SK-N-DZ (cell line): ENCODE results near the gene AFTPH.

Experiments used
- DNase-seq: peaks from one replicate; pipeline ENCODE4 v3.0.0-alpha.2; 2015; ENCODE audit warnings: low spot score

Gene AFTPH

DNA sequence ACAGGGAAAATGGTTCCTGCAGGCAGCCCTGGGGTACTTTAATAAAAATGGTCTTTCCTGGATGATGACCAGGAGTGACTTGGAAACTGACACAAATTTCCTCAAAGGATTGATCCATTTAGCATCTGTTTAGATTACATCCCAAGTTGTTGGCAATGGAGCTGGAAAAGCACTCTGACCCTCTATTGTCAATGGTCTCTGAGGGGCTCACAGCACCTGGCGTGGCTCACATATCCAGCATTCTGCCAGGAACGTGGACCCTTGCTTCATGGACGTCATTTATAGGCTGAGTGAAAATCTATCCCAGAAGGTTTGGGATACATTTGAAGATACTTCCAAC is 85.8 kb downstream of the AFTPH start:
- no peak for DNase-seq

DNA sequence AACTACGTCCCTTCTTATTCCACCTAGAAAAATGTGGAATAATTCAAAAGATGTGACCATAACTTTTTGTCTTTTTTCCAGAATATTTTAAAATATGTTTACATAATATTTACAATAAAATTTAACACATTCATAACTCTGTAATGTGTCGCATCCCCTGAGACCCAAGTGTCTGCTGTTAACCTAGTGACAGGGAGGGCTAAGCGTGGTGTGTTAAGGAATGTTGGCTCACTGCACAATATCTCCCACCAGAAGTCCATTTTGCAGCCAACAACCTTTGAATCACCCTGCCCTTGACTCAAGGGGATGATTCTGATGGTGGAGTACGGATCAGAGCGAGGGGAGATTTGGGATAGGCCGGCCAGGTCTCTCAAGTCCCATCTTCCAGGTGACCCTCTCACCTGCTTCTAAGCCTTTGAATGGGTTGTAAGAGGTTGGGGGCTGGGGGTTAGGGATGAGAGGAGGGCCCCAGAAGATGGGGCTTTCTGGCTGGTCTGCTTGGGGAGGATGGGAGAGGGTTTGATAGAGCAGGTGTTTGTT is 86.3 kb downstream of the AFTPH start:
- DNase-seq, result no peak

DNA sequence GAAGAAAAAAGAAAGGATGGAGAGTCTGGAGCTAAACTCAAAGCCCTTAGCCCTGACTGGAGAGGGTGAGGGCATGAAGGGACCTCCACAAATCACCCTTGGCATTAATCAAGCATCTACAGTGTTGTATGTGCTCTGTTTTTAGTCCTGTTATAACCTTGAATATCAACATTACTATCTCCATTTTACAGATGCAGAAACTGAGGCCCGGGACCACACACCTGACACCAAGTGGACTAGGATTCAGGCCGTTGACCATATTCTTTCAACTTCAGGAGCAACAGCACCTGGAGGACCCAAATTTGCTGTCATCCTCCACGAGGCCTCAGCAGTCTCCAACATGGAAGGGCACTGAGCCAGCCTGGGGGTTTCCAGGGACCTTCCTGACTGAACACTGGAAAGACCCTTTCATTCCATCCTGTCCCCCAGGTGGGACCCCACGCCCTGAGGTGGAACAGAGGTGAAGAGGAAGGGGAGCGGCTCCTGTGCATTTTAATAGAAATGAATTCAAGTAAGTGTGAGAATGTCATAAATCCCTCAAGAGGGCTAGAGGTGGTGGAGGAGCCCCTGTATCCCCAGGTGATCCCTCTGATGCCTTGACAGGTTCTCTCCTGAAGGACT is 88.6 kb downstream of the AFTPH start:
- no peak for DNase-seq

DNA sequence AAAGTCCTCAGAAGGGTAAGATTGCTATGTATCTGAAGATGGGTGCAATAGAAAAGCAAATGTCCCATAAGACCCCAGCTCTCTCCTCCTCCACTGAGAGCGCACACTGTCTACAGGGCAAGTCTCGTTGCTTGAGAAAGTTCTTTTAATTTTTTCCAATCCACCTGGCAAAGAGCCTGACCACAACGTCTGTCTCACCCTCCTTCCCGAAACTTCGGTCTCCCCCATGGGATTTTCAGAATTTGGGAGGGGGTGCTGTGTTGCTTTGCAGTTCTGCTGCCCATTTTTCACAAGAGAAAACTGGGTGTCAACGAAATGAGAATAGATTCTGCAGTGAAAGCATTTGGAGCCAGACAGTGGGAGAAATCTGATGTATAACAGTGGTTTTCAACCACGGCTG is 89.1 kb downstream of the AFTPH start:
- DNase-seq, result no peak

DNA sequence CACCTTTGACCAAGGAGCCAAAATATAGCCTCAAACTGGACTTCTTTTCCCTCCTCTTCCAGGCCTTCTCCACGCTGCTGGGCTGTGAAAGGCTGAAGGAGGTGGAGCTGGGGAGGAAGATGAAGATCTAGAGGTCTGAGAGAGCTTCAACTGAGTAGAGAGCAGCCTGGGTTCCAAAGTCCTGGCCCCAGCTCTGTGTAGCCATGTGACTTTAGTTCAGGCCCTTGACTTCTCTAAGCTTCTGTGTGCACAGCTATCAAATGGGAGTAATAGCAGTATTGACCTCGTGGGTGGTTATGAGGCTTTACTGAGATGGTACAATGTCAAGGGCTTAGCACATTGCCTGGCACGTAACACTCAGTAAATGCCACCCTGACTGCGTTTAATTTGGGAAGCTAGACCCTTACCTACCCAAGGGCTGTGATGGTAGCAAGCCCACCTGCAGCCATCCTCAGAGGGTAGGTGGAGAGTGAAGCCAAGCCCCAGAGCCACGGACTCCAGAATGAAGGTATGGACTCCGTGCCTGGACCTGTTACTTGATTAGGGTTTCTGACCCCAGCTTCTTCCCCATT is 91.2 kb downstream of the AFTPH start:
- DNase-seq, result no peak

DNA sequence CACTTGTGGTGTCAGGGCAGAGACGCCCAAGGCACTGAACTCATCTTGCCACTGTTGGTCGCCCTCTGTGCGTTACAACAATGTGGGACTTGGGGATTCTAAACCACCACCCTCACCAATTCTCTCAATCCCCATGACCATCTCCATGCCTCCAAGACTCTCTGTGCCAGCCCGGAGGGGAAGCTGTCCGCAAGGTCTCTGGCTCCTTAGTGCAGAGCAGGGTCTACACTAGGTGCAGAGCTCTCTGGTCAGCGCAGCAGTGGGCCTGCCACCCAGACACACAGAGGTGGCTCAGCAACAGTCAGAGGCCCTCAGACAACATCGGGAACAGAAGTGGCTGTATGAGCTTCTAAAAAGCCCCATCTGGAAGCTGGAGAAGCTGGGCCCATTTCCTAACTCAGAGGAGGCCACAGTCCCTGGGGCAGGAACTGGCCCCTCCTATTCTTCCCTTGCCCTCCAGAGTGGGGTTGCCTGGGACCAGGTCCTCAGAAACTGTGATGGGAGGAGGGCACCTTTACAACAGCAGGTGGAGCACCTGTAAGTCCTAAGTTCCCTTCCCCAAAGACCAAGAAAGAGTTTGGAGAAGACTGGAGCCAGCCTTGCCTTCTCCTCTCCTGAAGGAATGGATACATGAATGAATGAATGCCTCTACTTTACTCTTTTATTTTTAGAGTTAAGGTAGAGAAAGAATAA is 91.9 kb downstream of the AFTPH start:
- DNase-seq, result no peak

DNA sequence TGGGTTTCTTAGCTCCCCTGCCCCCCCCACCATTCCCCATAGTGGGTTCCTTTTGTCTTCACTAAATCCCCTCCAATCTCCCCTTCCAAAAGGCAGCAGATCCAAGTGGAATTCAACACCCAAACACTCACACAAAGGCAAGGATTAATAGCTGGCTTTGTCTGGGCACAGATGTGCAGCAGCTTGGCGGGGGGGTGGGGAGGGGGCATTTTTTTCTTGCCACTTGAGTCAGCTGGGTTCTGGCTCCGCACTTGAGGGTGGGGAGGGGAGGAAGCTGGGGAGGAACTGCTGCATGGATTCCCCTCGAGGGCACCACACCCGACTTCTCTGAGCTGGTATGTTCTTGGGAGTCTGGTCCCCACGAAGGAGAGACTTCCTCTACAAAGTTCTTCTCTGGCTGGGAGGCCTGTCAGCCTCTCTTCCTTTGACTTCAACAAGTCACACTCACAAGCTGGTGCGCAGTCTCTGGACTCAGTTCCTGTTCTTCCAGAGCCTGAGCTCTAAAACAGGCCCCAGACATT is 93.6 kb downstream of the AFTPH start:
- no peak for DNase-seq

DNA sequence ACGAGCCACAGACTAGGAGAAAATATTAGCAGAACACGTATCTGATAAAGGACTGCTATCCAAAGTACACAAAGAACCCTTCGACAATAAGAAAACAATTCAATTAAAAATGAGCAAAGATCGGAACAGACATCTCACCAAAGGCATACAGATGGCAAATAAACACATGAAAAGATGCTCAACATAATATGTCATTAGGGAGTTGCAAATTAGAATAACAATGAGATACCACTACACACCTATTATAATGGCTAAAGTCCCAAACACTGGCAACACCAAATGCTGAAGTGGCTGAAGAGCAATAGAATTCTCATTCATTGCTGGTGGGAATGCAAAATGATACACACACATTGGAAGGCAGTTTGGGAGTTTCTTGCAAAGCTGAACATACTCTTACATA is 96.5 kb downstream of the AFTPH start:
- no peak for DNase-seq

DNA sequence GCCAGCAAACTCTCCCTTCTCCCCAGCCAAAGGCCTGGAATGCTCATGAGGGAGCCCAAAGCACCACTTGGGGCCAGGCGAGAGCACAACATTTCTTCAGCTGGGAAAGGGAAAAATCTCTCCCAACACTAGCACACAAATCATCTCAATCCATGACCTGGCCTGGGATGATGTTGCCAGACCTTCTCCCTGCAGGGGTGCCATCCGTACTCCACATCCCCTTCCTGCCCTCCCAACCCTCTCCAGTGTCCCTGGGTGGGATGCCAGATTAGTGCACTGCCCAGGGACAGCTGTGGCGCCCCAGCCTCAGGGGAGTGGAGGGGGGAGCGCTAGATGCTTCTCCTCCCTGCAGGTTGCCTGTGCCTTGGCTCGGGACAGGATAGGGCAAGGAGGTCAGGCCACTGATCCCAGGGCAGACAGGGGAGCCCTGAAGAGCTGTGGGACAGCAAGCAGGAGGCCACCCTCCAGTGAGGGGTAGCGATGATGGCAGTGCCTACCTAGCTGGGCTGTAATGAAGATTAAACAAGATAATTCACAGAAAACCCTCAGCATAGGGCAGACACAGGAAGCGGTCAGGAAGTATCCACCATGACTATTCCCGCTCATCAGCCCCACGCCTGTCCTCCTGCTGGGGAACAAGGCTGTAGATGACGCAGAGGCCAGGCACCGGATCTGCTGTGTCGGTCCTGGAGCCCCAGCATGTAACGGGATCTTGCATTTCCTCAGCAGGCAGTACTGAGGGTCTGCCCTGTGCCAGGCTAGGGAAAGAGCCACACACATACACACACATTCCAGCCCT is 98.5 kb downstream of the AFTPH start:
- DNase-seq, result peak; percentile 59

DNA sequence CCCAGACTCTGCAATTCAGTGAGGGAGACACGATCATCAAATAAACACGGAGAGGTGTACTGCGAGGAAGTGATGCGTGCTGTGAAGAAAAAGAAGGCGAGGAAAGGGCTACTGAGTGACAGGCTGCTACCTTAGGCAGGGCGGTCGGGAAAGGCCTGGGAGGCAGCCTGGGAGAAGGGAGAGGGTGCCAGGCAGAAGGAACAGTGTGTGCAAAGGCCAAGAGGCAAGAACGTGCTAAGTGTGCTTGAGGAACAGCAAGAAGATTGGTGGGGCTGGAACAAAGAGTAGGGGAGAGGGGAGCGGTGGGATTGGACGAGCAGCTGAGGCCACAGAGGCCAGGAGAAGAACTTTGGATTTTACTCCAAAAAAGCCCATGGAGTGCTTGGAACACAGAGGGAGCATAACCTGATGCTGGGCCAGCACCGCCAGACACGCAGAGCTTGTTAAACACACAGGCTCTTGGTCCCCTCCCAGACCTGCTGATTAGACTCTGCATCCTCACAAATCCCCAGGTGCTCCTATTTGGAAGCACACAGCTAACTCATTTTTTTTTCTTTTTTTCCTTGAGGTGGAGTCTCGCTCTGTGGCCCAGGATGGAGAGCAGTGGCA is 99.2 kb downstream of the AFTPH start:
- no peak for DNase-seq

DNA sequence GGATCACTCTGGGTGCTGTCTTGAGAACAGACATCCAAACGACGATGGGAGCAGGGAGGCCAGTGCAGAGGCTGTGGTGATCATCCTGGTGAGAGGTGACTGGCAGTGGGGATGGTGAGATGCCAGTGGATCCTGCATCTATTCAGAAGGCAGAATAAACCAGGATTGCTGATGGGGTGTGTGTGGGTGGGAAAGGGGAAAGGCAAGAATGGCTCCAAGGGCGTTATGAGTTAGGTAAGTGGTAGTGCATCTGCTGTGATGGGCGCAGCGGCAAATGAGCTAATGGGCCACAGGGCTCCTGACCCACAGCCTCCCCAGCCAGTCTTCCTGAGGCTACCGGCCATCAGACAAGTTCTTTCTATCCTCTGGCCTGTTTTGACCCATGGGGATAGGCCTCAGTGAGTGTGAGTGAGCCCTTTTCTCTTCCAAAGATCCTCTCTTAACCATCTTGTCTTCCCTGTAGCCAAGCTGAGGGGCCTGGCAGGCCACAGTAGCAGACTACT is 100.0 kb downstream of the AFTPH start:
- DNase-seq, result no peak

DNA sequence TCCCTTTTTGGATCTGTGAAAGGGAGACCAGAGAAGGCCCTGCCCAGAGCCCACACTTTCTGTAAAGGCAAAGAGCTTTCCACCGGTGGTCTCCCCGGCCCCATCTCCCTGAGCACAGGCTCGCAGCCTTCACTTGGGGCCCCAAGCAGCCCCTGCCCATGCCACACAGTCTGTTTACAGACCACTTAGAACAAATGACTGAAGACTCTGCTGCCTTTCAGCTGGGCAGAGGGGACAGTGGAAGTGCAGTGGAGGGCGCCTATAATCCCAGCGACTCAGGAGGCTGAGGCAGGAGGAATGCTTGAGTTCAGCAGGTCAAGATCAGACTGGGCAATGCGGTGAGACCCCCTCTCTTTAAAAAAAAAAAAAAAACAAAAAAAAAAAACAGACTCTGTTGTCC is 100.7 kb downstream of the AFTPH start:
- DNase-seq, result no peak

DNA sequence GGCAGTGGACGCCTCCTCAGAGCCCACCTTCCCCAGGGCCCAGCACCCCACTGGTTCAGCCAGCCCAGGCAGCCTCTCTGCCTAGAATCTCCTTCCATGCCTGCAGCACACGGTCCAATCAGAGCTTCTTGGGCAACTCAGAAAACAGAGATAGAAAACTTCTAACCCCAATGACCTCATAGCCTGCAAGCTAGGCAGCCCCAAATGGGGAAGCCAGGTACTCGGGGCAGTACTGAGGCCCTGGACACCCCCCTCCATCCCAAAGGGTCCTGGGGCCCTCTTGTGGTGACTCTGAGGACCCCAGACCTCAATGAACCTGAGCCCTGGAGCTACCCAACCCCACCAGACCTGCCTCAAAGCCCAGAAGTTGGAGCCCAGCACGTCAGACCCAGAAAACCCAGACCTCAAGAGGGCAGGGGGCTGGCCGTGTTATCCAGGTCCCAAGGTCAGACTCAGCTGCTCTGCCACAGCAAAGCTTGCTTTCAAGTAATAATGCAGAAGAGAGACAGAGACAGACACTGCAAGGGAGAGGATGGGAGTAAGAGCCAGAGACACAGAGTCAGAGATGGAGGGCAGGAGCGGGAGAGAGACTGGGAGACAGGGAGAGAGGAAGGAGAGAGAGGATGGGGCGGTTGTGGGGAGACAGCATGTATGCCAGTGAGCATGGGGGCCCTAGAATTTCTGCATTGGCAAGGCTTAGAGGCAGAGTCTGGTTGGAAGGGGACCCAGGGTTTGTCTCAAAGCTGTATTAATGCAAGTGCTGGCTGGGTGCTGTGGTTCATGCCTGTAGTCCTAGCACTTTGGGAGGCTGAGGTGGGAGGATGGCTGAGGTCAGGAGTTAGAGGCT is 101.4 kb downstream of the AFTPH start:
- no peak for DNase-seq

DNA sequence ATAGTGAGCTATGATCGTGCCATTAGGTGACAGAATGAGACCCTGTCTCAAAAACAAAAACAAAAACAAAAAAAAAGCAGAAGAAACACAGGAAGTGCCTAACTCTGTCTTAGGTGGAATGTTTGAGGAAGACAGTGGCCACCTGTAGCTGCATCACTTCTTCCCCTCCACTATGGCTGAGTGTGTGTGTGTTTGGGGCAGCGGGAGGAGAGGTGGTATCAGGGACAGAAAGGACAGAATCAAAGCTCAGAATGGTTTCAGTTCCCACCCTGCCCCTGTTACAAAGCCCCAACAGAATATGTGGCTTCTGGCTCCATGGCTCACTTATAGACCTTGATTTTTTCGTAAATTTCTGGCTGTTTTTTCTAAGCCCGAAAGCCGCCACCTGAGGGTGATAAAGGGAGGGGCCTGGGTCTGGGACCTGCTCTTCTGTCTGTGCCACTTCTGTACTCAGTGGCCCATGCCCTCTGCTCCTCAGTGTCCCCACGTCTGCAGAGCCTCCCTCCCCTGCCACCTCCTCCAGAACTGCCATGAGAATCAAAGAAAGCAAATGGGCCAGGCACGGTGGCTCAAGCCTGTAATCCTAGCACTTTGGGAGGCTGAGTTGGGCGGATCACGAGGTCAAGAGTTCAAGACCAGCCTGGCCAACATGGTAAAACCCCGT is 102.2 kb downstream of the AFTPH start:
- DNase-seq, result no peak

DNA sequence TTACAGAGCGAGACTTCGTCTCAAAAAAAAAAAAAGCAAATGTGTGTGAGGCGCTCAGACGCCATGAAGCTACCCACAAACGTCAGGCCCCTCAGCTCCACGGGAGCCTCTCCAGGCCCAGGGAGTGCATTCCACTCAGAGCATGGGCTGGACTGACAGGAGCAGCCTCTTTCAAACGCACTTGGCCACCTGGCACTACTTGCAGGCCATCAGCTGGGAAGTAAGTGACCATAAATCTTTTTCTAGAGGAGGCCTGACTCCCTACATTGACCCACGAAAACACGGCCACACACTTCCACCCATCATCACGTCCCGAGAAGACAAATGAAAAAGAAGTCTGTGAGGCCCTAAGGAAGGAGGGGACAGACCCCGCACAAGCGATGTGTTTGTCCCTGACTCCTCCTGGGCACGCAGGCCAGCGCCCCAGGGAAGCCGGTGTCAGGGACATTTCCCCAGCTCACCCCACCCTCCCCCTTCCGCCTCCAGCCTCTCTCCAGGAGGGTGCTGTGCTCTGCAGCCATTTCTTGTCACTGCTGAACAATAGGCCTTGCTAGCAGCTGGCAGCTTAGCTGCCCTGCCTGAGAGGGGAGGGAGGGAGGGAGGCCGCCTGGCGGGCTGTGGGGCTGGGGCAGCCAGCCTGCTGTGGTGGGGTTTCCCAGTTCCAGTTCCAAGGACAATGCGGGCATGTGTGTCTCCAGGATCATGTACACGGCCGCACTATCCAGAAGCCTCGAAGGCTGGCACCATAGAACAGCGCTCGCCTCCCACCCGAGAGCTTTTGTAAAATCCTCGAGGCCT is 103.0 kb downstream of the AFTPH start:
- DNase-seq, result peak; percentile 54

DNA sequence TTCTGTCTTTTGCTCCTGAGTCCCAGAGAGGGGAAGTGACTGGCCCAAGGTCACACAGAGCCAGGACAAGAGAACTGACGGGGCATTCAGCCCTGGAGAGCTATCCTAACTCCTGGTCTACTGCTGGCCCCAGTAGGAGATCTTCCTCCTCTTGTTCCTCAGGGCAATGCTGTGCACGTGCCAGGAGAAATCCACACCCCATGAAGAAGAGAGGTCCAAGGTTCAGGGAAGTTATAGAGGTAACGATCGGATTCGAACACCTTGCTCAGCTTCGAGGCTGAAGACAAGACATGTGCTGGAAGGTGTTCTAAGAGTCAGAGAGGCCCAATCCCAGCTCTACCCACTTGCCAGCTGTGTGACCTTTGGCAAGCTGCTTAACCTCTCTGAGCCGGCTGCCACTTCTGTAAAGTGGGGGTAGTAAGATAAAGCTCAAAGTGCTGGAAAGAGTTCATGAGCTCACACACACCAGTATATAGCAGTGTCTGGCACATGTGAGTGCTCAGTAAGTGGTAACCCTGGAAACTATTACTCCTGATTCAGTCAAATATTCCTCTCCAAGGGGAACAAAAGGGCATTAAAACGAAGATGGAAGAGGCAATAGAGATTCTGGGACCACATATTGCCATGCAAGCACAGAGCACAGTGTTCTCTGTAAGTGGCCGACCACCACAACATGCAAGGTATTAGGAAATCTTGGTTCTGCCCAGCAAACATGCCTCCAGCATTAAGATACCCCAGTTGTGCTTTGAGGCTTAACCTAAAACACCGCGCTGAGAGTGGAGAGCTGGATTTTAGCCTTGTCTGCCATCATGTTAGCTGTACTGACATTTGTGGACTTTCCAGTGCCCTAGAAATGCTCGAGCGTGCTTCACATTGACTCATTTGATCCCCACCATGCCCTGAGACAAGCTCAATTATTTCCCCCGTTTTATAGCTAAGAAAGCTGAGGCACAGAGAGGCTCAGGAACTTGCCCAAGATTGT is 104.0 kb downstream of the AFTPH start:
- DNase-seq, result no peak

DNA sequence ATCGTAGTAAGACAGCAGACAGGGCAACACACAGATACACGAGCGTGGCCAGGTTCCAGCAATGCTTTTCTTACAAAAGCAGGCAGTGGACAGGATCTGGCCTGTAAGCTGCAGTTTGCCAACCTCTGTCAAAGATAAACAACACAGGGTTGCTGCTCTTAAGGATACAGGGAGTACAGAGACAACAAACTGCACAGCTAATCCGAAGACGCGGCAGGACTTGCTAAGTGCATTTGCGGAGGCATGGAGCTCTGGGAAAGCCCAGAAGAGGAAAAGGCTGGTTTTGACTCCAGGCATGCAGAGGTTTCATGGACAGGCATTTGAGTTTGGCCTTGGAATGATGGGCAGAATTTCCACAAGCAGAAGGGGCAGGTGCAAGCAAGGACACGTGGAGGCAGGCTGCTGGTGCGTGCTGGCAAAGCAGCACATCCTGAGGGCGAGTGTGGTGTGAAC is 105.2 kb downstream of the AFTPH start:
- DNase-seq, result no peak

DNA sequence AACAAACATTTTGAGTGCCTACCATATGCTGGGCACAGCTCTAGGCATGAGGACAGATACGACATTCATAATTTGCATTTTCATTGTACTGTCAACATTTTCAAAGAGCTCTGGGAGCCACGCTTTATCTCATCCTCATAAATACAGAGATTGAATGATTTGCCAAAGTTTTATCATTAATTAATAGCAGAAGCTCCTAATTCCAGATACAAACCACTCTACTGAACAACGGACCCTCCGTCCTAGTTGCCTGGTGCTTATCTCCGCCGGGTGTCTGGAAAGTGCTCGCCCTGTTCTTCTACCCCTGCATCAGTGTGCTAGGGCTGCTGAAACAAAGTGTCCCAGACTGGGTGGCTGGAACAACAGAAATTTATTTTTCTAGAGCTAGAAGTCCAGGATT is 105.7 kb downstream of the AFTPH start:
- DNase-seq, result no peak
